A204.1 (cell line): ENCODE data around the gene RAI1.

Source experiments
- FAIRE-seq: peaks from 2 replicates; lab custom pipeline; 2012; peaks lifted over from hg19 to GRCh38; lab: Jason Lieb, UNC

The RAI1 gene

DNA sequence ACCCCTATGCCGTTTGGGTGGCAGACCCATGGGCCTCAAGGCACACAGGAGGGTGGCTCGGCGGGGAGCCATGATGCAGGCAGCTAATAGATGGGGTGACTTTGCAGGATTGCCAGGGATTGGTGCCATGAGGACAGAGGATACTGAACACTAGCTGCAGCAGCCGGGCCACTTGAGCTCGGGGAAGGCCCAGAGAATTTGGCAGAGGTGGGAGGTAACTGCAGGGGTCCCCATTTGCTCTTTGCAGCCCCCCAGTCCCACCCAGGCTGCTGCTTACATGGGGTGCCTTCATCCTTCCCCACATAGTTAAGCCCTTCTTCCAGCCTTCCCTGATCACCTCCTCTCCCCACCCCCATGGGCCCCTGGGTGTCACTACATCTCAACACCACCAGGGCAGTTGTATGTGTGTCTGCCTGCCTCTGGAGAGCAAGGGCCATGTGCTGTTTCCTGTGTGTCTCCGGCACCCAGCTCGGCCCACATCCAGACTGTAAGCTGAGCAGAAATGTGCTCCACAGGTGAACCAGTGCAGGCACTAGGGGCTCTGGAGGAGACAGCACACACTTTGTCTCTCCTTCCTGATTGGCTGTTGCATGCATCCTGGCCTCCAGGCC lies 103.5 kb downstream of the RAI1 start:
- FAIRE-seq, result no peak

DNA sequence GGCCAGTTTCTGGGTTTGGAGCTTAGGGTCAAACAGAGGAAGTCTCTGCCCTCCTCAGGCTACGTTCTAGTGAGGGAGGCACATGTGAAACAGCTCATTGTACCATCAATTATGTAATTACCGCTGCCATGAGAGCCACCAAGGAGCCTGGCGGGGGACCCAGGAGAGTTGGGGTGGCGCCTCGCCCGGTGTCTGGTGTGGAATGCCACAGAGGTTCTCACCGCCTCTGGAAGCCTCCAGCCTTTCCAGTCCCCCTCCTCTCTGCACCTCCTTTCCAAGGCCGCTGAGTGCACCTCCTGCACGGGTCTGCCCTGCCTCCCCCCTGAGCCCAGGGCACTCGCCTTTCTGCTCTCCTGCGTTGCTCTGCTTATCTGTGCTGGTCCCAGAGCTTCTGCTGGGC lies 104.1 kb downstream of the RAI1 start:
- no peak for FAIRE-seq

DNA sequence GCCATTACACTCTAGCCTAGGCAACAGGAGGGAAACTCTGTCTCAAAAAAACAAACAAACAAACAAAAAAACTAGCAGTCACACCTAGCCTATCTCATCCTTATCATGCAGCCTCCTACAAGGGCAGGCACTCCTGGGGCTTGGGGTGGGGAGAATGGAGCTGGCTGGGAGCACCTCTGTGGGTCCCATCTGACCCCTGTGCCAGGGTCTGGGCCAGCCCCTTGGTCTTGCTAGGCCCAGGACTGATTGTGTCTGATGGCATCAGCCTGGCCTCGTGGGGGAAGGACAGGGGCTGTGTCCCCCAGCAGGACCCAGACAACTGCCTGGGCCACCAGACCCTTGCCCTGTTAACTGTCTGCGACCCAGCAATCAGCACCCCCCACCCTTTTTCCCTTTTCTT lies 105.7 kb downstream of the RAI1 start:
- FAIRE-seq, result no peak

DNA sequence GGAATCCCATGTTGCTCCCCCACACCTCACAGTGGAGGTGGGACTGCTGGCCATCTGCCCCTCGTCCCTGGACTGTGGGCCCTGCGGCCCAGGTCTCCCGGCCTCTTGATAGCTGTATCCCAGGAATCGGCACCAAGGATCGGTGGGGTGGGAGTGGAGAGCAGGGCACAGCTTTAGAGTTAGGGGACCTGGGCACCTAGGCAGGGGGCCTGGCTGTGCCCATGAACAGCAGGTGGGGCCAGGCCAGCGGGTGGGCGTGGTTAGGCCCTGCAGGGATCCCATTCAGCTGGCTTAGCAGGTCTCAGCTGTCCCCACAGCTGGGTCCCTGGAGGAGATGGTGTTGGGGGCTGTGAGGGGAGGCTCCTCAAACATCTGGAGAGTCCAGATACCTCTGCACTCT lies 106.3 kb downstream of the RAI1 start:
- no peak for FAIRE-seq

DNA sequence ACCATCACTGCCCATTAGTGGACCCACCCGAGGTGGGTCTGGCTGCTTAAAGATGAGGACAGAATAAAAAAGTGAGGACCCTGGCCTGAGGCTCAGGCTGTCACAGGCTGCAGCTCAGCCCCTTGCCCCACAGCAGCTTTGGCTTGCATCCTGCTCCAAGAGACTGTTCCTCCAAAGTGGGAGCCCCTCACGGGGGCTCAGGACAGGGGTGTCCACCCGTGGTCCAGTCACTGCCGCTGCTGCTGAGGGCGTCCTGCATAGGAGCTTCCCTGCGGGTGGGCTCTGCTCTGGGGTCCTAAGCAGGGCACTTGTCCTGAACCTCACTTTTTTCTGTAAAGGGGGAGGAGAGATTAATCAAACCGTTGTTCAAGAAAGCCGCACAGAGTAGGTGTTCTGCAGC lies 107.7 kb downstream of the RAI1 start:
- FAIRE-seq, result no peak

DNA sequence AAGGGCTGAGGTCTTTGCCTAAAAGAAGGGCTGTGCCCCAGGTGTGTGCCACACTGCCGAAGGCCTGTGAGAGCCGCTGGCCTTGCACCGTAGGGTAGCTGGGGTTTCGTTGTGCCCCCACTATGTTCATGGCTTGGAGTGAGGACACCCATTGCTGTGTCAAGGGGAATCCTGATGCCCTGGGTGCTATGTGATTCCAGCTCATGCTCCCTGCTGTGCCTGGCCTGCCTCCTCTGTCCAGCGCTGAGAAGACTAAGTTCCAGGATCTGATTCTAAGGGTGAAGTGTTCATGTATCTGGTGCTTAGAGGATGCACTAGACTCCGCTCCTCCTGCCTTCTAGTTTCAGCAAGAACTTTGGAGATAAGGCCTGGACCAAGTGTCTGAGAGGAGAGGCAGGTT lies 108.2 kb downstream of the RAI1 start:
- no peak for FAIRE-seq

DNA sequence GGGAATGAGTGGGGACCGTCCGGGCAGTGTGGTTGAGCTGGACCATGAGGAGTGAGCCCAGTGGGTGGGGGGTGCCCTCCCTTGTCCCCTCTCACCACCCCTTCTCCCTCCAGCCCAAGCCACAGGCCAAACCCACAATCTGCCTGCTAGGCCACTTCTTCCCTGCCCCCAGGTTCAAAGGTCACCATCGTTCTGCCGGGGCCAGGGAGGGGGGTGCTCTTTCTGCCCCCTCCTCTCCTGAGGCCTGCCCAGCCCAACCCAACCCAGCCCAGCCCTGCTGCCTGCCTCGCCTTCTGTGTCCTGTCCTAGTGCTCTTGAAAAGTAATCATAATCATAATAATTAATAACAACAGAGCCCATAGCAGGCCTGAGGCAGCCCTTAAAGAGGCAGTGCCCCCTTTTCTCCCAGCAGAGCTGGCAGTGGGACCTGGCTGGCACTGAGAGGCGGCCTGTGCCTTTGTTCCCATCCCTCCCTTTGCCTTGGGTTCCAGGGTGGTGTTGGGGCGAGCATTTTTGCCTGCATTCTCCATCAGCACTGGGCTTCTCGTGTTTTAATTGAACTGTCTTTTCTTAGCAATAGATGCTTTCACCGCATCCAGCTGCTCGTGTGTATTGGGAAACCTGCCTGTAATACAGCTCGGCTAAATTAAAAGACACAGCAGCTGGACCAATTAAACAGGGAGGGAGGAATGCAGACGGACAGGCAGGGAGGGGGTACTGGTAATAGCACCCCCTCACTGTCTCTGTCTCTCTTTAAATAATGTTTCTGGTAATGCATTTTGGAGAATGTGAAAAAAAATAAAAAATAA lies 108.8 kb downstream of the RAI1 start:
- no peak for FAIRE-seq

DNA sequence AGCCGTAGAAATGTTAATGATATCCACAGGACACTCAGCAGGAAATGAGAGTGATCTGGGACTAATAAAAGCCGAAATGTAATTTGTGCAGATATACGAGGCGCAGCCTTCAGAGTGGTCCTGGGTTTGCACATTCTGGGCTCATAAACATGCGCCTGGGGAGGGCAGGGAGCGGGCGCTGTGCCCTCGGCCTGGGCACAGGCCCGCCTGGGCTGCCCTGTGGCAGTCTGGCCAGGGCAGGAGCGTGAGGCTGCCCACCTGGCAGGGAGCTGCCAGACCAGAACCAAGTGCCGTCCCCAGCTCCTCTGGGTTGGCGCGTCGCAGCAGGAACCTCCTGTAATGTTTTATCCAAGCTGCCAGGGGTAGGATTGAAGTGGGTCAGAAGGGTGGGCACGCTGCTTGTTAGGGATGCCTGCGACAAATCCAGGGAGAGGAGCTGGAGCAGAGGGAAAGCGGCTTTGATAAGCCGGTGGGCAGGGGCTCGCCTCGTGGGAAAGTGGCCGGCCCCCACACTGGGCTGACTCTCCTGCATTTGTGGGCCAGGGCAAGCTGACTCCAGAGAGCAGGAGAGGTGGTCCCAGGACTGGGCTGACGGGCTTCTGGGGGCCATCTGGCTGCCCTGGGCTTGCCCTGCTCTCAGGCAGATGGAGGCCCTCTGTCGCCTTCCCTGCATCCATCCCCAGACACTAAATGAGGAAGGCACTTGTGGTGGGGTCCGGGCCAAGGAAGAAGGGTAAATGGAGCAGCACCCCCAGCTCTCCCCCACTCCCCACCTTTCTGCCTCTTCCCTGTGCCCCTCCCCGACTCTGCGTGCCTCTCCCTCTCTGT lies 109.6 kb downstream of the RAI1 start:
- no peak for FAIRE-seq

DNA sequence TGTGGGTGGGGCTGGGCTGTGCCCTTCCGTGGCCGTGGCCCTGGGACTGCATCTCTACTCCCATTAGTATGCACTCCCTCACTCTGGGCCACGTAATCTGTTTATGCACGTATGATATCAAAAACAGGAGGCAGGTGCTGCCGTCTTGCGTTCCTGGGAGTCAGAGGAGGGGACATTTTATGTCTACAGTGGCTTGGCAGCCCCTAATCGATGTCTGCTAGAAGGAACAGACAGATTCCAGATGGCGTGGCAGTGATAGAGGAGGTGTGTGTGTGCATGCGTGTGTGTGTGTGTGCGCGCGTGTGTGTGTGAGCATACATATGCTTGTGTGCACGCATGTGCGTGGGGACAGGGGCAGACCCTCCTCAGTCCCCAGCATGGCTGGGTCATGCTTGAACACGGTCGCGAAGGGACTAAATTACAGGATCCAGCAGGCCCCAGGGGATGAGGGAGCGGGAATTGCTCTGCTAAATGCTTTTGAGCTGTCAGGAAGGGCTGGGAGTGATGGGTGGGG lies 110.8 kb downstream of the RAI1 start:
- no peak for FAIRE-seq

DNA sequence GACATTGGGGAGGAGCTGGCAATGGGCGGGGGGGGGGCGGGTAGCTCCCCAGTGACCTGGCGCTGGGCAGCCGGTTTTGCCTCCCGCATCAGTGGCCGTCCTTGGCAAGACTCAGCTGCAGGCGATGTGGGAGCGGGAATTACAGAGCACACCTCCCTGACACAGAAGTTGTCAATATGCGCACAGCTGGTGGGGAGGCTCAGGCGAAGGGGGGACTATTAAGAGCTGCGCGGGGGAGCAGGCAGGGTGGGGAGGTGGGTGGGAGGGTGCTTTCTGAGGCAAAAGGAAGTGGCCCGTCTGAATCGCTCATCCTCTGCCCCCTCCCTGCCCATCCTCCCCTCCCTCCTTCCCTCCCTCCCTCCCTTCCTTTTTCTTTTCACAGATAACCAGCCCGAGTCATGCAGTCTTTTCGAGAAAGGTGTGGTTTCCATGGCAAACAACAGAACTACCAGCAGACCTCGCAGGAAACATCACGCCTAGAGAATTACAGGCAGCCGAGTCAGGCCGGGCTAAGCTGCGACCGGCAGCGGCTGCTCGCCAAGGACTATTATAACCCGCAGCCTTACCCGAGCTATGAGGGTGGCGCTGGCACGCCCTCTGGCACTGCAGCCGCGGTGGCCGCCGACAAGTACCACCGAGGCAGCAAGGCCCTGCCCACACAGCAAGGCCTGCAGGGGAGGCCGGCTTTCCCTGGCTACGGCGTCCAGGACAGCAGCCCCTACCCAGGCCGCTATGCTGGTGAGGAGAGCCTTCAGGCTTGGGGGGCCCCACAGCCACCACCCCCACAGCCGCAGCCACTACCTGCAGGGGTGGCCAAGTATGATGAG lies 111.5 kb downstream of the RAI1 start:
- FAIRE-seq, result no peak

DNA sequence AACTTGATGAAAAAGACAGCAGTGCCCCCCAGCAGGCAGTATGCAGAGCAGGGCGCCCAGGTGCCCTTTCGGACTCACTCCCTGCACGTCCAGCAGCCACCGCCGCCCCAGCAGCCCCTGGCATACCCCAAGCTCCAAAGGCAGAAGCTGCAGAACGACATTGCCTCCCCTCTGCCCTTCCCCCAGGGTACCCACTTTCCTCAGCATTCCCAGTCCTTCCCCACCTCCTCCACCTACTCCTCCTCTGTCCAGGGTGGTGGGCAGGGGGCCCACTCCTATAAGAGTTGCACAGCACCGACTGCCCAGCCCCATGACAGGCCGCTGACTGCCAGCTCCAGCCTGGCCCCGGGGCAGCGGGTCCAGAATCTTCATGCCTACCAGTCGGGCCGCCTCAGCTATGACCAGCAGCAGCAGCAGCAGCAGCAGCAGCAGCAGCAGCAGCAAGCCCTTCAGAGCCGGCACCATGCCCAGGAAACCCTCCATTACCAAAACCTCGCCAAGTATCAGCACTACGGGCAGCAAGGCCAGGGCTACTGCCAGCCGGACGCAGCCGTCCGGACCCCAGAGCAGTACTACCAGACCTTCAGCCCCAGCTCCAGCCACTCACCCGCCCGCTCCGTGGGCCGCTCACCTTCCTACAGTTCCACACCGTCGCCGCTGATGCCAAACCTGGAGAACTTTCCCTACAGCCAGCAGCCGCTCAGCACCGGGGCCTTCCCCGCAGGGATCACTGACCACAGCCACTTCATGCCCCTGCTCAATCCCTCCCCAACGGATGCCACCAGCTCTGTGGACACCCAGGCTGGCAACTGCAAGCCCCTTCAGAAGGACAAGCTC lies 112.3 kb downstream of the RAI1 start:
- FAIRE-seq, result no peak

DNA sequence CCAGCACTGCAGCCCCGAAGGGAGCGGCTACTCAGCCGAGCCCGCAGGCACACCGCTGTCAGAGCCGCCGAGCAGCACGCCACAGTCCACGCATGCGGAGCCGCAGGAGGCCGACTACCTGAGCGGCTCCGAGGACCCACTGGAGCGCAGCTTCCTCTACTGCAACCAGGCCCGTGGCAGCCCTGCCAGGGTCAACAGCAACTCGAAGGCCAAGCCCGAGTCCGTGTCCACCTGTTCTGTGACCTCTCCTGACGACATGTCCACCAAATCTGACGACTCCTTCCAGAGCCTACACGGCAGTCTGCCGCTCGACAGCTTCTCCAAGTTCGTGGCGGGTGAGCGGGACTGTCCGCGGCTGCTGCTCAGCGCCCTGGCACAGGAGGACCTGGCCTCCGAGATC lies 113.1 kb downstream of the RAI1 start:
- no peak for FAIRE-seq

DNA sequence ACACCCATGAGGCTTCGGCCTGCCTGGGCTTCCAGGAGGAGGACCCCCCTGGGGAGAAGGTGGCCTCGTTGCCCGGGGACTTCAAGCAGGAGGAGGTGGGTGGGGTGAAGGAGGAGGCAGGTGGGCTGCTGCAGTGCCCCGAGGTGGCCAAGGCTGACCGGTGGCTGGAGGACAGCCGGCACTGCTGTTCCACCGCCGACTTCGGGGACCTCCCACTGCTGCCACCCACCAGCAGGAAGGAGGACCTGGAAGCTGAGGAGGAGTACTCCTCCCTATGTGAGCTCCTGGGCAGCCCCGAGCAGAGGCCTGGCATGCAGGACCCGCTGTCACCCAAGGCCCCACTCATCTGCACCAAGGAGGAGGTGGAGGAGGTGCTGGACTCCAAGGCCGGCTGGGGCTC lies 114.0 kb downstream of the RAI1 start:
- FAIRE-seq, result no peak

DNA sequence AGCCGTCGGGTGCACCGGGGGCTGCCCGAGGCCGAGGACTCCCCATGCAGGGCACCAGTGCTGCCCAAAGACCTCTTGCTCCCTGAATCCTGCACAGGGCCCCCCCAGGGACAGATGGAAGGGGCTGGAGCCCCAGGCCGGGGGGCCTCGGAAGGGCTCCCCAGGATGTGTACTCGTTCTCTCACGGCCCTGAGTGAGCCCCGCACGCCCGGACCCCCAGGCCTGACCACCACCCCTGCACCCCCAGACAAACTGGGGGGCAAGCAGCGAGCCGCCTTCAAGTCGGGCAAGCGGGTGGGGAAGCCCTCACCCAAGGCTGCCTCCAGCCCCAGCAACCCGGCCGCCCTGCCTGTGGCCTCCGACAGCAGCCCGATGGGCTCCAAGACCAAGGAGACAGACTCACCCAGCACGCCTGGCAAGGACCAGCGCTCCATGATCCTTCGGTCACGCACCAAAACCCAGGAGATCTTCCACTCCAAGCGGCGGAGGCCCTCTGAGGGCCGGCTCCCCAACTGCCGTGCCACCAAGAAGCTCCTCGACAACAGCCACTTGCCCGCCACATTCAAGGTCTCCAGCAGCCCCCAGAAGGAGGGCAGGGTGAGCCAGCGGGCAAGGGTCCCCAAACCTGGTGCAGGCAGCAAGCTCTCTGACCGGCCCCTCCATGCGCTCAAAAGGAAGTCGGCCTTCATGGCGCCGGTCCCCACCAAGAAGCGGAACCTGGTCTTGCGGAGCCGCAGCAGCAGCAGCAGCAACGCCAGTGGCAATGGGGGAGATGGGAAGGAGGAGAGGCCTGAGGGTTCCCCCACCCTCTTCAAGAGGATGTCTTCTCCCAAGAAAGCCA lies 114.9 kb downstream of the RAI1 start:
- FAIRE-seq, result no peak

DNA sequence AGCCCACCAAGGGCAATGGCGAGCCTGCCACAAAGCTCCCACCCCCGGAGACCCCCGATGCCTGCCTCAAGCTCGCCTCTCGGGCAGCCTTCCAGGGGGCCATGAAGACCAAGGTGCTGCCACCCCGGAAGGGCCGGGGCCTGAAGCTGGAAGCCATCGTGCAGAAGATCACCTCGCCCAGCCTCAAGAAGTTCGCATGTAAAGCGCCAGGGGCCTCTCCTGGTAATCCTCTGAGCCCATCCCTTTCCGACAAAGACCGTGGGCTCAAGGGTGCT lies 115.5 kb downstream of the RAI1 start:
- FAIRE-seq, result no peak

DNA sequence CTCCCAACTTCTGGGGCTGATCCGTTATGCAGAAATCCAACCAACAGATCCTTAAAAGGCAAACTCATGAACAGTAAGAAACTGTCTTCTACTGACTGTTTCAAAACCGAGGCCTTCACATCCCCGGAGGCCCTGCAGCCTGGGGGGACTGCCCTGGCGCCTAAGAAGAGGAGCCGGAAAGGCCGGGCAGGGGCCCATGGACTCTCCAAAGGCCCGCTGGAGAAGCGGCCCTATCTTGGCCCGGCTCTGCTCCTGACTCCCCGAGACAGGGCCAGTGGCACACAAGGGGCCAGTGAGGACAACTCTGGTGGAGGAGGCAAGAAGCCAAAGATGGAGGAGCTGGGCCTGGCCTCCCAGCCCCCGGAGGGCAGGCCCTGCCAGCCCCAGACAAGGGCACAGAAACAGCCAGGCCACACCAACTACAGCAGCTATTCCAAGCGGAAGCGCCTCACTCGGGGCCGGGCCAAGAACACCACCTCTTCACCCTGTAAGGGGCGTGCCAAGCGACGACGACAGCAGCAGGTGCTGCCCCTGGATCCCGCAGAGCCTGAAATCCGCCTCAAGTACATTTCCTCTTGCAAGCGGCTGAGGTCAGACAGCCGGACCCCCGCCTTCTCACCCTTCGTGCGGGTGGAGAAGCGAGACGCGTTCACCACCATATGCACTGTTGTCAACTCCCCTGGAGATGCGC lies 116.0 kb downstream of the RAI1 start:
- FAIRE-seq, result no peak

DNA sequence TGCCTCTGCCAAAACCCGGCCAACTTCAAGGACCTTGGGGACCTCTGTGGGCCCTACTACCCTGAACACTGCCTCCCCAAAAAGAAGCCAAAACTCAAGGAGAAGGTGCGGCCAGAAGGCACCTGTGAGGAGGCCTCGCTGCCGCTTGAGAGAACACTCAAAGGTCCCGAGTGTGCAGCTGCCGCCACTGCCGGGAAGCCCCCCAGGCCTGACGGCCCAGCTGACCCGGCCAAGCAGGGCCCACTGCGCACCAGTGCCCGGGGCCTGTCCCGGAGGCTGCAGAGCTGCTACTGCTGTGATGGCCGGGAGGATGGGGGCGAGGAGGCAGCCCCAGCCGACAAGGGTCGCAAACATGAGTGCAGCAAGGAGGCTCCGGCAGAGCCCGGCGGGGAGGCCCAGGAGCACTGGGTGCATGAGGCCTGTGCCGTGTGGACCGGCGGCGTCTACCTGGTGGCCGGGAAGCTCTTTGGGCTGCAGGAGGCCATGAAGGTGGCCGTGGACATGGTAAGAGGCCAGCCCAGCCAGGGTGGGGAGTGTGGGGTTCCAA lies 116.8 kb downstream of the RAI1 start:
- no peak for FAIRE-seq

DNA sequence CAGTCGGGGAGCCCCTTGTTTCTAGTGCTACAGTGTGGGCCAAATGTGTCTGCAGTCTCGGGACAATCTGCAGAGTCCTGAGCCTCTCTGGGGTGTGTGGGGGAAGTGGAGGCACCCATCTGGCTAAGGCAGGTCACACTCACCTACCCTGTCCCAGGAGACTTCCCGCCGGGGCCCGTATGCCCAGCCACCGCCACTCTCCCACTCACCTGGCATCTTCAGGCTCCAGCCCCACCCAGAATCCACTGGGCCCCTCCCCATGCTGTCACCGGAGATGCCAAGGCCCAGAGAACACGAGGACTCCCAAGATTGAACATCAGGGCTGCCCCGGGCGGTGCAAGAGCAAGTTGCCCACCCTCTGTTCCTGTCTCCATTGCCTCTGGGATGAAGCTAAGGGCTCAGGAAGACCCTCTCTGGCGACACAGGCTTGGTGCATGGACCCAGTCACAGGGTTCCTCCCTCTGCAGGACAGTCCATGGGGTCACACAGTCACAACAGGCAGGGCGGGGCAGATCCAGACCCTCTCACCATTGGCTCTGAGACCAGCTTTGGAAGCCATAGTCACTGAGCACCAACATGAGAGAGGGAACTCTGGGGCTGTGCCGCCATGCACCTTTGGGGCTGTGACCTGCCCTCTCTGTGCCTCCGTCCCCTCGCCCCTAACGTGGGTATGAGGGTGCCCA lies 117.5 kb downstream of the RAI1 start:
- no peak for FAIRE-seq

DNA sequence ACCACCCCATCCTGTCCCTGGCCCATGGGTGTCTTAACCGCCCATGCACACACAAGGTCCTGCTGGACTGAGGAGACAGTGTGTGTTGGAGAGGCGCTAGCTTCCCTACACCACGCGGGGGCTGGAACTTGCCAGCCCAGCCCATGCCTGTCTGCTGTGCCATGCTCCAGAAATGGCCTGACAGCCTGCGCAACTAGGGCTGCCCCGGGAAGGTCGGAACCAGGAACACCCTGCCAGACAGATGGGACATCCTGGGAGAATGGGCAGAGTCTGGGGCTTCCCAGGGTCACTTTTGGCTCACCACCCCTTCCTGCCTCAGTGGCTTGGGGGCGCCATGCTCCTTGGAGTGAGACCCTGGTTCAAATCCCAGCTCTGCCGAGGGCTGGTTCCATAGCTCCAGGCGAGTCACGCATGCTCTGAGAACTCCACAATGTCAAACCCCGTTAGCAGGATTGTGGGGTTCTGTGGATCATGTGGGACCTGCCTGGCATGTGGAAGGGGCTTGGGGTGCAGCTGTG lies 119.3 kb downstream of the RAI1 start:
- FAIRE-seq, result no peak
